ENCODE data around the gene YWHAG.
A peak's percentile ranks its signal among the peaks of the same experiment; 100 is the strongest.
"Not testable (repeated sequence)": the region's sequence is repeated elsewhere in the genome, so short reads cannot be mapped to it uniquely, and the experiment has no call there.

YWHAG gene

DNA sequence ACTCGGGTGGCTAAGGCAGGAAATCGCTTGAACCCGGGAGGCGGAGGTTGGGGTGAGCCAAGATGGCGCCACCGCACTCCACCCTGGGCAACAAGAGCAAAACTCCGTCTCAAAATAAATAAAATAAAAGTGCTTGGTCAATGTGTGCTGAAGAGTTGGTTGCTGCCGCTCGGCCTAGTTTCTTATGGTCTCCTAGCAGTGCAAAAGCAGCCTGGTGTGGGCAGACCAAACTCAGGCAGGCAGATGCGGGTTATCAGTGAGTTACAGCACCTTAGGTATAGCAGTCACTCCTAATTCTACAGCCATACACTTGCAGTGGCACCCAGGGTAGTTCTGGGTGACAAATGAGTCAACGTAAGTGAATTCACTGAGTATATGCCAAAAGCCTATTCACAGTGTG, 33.7 kb downstream of the YWHAG start:
- DNase-seq (ENCODE audit: low read depth in 2 of 2) = no peak

GRCh38 chr7:76318488-76319353, 40.1 kb downstream of the YWHAG start:
- DNase-seq (ENCODE audit: low read depth in 2 of 2) = no peak

- DNase-seq (ENCODE audit: low read depth in 2 of 2) = peak; percentile 89
These were observed 40.9 kb downstream of the YWHAG start for GRCh38 chr7:76317782-76318487.

DNA sequence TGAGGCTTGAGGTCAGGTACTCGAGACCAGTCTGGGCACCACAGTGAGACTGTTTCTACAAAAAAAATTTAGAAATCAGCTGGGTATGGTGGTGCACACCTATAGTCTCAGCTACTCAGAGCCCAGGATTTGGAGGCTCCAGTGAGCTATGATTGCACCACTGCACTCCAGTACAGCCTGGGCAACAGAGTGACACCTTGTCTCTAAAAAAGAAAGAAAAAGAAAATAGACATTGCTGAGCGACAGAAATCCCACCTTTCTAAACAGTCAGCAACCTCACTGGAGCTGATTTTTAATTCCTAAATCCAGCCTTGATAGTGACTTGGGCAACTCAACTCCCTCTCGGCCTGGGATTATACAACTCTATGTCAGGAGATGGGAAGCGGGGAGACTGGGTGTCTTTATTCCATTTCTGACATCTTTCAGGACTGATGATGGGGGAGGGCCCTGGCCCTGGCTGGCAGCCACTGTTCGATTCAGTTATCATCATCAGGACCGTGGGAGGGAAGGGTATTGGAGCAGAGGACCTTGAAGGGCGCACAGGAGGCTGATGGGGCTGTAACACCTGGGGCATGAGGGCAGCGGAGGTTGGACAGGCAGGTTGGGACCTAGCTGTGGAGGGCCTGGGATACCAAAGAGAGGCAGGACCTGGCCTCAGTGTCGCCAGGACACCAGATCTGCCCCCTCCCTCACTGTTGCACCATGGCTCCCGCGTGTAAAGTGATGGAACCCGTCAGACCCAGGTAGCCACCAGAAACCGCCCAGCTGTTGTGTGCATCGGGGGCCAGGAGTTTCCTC, 41.6 kb downstream of the YWHAG start:
- DNase-seq (ENCODE audit: low read depth in 2 of 2) = no peak

GRCh38 chr7:76315364-76315763, 43.4 kb downstream of the YWHAG start:
- DNase-seq (ENCODE audit: low read depth in 2 of 2) = no peak

DNA sequence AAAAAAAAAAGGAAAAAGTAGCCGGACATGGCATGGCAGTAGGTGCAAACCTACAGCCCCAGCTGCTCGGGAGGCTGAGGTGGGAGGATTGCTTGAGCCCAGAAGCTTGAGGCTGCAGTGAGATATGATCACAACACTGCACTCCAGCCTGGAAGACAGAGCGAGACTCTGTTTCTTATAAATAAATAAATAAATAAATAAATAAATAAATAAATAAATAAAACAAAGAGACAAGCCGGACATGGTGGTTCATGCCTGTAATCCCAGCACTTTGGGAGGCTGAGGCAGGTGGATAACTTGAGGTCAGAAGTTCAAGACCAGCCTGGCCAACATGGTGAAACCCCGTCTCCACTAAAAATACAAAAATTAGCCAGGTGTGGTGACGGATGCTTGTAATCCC, 44.1 kb downstream of the YWHAG start:
- not testable (repeated sequence) for DNase-seq (ENCODE audit: low read depth in 2 of 2)

- peak; percentile 85 to 89 for DNase-seq (ENCODE audit: low read depth in 2 of 2)
These were observed 44.6 kb downstream of the YWHAG start for GRCh38 chr7:76314042-76314721.

- DNase-seq (ENCODE audit: low read depth in 2 of 2) = not testable (repeated sequence)
These were observed 47.0 kb downstream of the YWHAG start for GRCh38 chr7:76311838-76312237.

GRCh38 chr7:76310102-76310957, 48.5 kb downstream of the YWHAG start:
- DNase-seq (ENCODE audit: low read depth in 2 of 2) = no peak

DNA sequence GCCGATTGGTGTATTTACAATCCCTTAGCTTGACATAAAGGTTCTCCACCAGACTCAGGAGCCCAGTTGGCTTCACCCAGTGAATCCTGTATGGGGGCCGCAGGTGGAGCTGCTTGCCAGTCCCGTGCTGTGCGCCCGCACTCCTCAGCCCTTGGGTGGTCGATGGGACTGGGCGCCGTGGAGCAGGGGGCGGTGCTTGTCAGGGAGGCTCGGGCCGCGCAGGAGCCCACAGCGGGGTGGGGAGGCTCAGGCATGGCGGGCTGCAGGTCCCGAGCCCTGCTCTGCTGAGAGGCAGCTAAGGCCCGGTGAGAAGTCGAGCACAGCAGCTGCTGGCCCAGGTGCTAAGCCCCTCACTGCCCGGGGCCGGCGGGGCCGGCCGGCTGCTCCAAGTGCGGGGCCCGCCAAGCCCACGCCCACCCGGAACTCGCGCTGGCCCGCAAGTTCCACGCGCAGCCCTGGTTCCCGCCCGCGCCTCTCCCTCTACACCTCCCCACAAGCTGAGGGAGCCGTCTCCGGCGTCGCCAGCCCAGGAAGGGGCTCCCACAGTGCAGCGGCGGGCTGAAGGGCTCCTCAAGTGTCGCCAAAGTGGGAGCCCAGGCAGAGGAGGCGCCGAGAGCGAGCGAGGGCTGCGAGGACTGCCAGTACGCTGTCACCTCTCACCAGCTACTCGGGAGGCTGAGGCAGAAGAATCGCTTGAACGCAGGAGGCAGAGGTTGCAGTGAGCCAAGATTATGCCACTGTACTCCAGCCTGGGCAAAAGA, 49.3 kb downstream of the YWHAG start:
- DNase-seq (ENCODE audit: low read depth in 2 of 2) = not testable (repeated sequence)

- not testable (repeated sequence) for DNase-seq (ENCODE audit: low read depth in 2 of 2)
These were observed 49.9 kb downstream of the YWHAG start for GRCh38 chr7:76308874-76309273.

DNA sequence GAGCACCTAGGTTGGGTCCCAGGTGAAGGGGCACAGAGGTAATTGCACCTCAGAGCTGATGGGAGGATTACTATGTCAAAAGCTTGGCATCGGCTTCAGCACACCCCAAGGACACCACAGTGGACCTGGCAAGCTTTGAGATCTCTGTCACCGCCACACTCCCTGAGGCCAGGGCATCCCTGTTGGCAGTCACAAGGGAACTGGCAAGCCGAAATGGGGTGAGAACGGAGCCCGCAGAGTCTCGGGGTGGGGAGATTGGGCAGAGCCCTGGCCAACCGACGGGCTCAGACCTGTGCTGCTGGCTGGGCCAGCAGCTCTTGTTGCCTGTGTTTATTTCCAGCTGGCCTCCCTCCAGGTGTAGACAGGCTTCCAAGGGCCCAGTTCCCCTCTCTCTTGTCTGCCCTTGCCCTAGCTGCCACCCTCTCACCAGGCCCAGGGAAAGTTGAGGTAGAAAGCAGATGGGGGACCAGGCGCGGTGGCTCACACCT, 53.9 kb downstream of the YWHAG start:
- DNase-seq (ENCODE audit: low read depth in 2 of 2) = no peak

DNA sequence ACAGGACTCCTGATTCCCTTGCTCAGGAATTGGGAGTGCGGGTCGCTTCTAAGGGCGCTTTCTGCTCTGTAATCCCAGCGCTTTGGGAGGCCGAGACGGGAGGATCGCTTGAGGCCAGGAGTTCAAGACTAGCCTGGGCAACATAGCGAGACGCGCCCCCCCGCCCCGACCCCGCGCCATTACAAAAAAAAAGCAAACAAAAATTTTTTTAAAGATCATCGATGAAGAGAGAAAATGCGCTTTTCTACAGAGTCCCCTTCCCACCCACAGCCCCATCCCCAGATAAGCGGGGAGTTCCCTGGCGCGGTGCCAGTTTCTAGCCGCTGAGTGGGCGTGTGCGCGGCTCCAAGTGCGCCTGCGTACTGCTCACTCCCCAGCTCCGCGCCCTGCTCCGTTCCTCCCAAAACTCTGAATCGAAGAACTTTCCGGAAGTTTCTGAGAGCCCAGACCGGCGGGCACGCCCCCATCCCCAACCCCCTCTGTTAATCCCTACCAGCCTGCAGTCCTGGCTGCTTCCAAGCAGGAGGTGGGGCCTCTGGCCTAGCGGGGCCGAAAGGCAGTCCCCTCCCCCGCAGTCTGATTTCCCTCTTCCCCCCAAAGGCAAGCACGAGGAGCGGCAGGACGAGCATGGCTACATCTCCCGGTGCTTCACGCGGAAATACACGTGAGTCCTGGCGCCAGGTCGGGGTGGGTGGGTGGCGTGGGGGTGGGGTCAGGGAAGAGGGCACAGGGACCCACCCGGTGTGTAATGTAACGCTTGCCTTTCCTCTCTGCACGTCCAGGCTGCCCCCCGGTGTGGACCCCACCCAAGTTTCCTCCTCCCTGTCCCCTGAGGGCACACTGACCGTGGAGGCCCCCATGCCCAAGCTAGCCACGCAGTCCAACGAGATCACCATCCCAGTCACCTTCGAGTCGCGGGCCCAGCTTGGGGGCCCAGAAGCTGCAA, 55.3 kb downstream of the YWHAG start:
- DNase-seq (ENCODE audit: low read depth in 2 of 2) = peak; percentile 60 to 64

DNA sequence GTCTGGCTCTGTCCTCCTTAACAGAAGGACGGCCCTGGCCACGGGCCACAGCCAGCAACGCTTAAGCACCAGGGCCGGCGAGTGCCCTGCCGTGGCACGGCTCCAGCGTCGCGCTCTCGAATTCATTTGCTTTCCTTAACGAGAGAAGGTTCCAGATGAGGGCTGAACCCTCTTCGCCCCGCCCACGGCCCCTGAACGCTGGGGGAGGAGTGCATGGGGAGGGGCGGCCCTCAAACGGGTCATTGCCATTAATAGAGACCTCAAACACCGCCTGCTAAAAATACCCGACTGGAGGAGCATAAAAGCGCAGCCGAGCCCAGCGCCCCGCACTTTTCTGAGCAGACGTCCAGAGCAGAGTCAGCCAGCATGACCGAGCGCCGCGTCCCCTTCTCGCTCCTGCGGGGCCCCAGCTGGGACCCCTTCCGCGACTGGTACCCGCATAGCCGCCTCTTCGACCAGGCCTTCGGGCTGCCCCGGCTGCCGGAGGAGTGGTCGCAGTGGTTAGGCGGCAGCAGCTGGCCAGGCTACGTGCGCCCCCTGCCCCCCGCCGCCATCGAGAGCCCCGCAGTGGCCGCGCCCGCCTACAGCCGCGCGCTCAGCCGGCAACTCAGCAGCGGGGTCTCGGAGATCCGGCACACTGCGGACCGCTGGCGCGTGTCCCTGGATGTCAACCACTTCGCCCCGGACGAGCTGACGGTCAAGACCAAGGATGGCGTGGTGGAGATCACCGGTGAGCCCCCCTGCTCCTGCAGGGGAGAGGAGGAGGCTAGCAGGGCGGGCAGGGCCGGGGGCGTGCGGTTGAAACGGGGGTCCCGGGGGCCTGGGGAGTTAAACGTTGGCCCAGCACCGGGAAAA, 56.2 kb downstream of the YWHAG start, which contains the start of gene HSPB1:
HSPB1 (plus strand) TSS at position 327 of the 855 bp plus-strand sequence; CDS start at position 367, 40 bp downstream.
- DNase-seq (ENCODE audit: low read depth in 2 of 2) = peak; percentile 46 to 54

- DNase-seq (ENCODE audit: low read depth in 2 of 2) = no peak
These were observed 57.8 kb downstream of the YWHAG start for GRCh38 chr7:76301000-76301399.

GRCh38 chr7:76300166-76300731, 58.5 kb downstream of the YWHAG start:
- DNase-seq (ENCODE audit: low read depth in 2 of 2) = no peak

All from stimulated activated CD8-positive, alpha-beta memory T cell treated with anti-CD3 and anti-CD28 coated beads, Interleukin-15, amount 100 ng/mL, for 4 hours (primary cell).